Endothelial cell of umbilical vein (primary cell): Measurements from ENCODE around the gene JADE3.

Source experiments
- EZH2 ChIP-seq: IDR thresholded peaks from 2 replicates; pipeline ENCODE4 v1.6.1; 2012; ENCODE audit warnings: borderline replicate concordance, low read depth, mild to moderate bottlenecking, moderate library complexity, low read length, inconsistent platforms; ENCODE audit not compliant: severe bottlenecking
- POLR2A ChIP-seq: IDR thresholded peaks from 2 replicates; pipeline ENCODE4 v1.6.1; 2012; ENCODE audit warnings: low read depth, mild to moderate bottlenecking, control low read depth, low read length
- POLR2AphosphoS5 ChIP-seq: IDR thresholded peaks from 2 replicates; pipeline ENCODE4 v1.6.1; 2012; ENCODE audit warnings: low read depth, mild to moderate bottlenecking, control low read depth, low read length, moderate library complexity; ENCODE audit not compliant: insufficient read depth
- TF ChIP-seq, protein P1 (sequence below), 2 donors: IDR thresholded peaks; 1 replicate in 1 of 2; 2 replicates in 1 of 2; pipeline ENCODE4 v1.5.1; 2011; ENCODE audit warnings: low read length in 2 of 2, mild to moderate bottlenecking in 2 of 2, moderate library complexity in 2 of 2, control low read depth in 1 of 2, inconsistent platforms in 1 of 2, low read depth in 1 of 2; ENCODE audit not compliant: insufficient read depth in 1 of 2; ENCODE audit errors: extremely low read depth in 1 of 2
- TF ChIP-seq, protein P2 (sequence below): IDR thresholded peaks from 2 replicates; pipeline ENCODE4 v1.6.1; 2011; ENCODE audit not compliant: insufficient read depth, insufficient read length

DNA sequence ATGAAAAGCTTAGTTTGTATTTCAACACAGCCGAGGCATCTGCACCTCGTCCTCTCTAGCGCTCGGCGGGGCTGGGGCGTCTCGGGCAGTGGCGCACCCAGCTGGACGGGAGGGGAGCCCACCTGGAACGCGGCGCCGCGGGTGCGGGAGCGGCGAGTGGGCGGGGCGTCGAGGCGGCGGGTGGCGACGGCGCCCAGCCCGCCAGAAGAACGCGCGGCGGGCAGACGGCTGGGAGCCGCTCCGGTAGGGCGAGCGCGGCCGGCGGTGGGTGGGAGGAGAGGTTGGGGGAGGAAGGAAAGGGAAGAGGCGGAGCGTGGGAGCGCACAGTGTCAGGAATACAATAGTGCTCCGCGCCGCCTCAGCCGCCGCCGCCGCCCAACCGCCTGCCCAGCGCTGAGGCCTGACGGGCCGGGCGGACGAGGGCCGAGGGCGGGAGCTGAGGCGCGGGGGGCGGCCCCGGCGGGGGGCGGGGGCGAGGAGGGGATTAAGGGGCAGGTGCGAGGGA, at the start of gene JADE3:
- TF ChIP-seq, protein P1, sequence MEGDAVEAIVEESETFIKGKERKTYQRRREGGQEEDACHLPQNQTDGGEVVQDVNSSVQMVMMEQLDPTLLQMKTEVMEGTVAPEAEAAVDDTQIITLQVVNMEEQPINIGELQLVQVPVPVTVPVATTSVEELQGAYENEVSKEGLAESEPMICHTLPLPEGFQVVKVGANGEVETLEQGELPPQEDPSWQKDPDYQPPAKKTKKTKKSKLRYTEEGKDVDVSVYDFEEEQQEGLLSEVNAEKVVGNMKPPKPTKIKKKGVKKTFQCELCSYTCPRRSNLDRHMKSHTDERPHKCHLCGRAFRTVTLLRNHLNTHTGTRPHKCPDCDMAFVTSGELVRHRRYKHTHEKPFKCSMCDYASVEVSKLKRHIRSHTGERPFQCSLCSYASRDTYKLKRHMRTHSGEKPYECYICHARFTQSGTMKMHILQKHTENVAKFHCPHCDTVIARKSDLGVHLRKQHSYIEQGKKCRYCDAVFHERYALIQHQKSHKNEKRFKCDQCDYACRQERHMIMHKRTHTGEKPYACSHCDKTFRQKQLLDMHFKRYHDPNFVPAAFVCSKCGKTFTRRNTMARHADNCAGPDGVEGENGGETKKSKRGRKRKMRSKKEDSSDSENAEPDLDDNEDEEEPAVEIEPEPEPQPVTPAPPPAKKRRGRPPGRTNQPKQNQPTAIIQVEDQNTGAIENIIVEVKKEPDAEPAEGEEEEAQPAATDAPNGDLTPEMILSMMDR (IDR thresholded peaks at IDR 0.05; ENCODE audit: extremely low read depth in 1 of 2, insufficient read depth in 1 of 2, low read depth in 1 of 2, low read length in 2 of 2), result no peak
- no peak for TF ChIP-seq POLR2A
- TF ChIP-seq, protein P2, sequence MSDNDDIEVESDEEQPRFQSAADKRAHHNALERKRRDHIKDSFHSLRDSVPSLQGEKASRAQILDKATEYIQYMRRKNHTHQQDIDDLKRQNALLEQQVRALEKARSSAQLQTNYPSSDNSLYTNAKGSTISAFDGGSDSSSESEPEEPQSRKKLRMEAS, result no peak
- no peak for TF ChIP-seq EZH2
- TF ChIP-seq POLR2AphosphoS5, result no peak
